ENCODE results near the gene FGF22.

FGF22 gene

GRCh38 chr19:681029-682019 lies 41.6 kb downstream of the FGF22 start:
- DNase-seq, result no peak

GRCh38 chr19:682678-683320 lies 43.1 kb downstream of the FGF22 start:
- DNase-seq, result no peak

- no peak for DNase-seq
These were observed 45.8 kb downstream of the FGF22 start for GRCh38 chr19:685454-685931.

- no peak for DNase-seq
These were observed 47.1 kb downstream of the FGF22 start for GRCh38 chr19:686589-687297.

- no peak for DNase-seq
These were observed 48.0 kb downstream of the FGF22 start for GRCh38 chr19:687569-688166.

GRCh38 chr19:688214-688613 lies 48.5 kb downstream of the FGF22 start:
- no peak for DNase-seq

GRCh38 chr19:688992-689391 lies 49.3 kb downstream of the FGF22 start:
- no peak for DNase-seq

GRCh38 chr19:690203-690602 lies 50.5 kb downstream of the FGF22 start:
- no peak for DNase-seq

Measured in NCI-H526 (cell line).